GM18520 (cell line): ENCODE measurements around the gene TOX2.
"Not testable (repeated sequence)": the region's sequence is repeated elsewhere in the genome, so short reads cannot be mapped to it uniquely, and the experiment has no call there.

ENCODE experiments used
- ATAC-seq: cut with Tn5 transposase; IDR thresholded peaks from one replicate; pipeline ENCODE4 v1.9.1; 2021; ENCODE audit not compliant: unreplicated experiment

TOX2 gene

GRCh38 chr20:44029848-44030230 is 115.2 kb downstream of the TOX2 start:
- no peak for ATAC-seq

GRCh38 chr20:44030394-44030793 is 115.7 kb downstream of the TOX2 start:
- ATAC-seq, result no peak

- ATAC-seq, result no peak
Observed at GRCh38 chr20:44031001-44031574, 116.4 kb downstream of the TOX2 start.

DNA sequence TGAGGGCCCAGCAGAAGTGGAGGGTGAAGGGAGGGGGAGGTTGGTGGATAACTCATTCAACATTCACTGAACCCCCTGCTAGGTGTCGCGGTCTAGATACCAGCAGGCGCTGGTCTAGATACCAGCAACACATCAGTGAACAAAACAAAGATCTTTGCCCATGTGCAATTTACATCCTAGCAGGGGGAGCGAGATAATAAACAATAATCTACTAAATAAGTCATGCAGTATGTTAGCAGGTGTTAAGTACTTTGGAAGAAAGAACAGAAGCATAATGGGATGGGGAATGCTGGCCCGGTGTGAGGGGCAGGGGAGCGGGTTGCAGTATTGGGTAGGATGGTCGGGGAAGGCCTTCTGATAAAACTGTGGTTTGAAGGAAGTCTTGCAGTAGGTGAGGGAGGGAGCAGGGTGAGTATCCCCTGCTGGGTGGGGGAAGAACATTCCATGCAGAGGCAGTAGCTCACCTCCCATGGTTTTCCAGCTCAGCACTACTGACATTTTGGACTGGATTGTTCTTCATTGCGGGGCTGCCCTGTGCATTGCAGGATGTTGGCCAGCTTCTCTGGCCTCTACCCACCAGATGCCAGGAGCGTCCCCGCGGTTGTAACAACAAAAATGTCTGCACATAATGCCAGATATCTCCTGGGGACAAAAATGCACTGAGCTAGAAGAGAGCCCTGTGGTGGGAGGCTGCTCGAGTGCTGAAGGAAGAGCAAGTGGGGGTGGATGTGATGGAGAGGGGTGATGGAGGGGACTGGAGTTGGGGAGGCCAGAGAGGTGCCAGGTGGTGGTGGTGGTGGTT is 117.3 kb downstream of the TOX2 start:
- ATAC-seq, result no peak

DNA sequence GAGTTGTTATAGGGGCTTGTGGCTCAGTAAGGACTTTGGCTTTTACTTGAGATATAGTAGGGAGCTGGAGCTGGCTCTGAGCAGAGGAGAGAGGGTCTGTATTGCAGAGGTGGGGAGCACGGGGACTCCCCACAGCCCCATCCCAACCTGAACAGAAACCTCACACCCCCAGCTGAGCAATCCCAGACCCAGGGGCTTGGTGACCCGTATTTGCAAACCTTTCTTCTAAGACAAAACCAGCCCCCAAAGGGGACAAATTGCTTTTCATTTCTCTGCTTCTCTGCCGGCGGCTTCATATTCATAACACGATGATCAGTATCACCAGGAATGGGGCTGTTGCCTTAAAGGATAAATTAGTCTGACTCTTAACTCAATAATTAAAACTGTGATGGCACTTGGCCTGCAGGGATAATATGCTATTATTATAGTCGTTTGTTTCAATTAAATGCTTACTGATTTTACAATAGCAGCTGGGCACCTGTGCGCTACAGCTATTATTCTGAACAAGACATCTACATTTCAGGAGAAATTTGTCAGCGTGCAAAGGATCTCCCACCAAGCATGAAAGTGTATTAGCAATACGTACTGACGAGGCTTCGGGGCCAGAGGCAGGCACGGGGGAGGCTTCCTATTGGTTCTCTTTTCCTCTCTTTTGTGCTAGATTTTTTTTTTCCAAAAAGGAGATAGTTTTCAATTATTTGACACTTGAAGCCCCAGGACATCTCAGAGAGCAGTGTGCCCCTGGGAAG is 118.1 kb downstream of the TOX2 start:
- no peak for ATAC-seq

DNA sequence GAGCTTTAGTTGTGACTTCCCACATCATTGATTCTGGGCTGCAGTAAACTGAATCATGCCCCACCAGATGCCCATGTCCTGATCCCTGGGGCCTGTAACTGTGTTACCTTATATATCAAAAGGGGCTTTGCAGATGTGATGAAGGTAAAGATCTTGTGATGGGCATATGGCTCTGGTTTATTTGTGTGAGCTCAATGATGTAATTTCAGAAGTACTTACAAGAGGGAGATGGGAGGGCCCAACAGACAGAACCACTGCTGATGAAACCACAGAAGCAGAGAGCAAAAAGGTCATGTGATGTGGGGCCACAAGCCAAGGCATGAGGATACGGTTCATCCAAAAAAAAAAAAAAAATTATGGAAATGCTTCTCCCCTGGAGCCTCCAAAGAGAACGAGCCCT is 118.7 kb downstream of the TOX2 start:
- no peak for ATAC-seq

GRCh38 chr20:44033873-44034272 is 119.2 kb downstream of the TOX2 start:
- ATAC-seq, result no peak

DNA sequence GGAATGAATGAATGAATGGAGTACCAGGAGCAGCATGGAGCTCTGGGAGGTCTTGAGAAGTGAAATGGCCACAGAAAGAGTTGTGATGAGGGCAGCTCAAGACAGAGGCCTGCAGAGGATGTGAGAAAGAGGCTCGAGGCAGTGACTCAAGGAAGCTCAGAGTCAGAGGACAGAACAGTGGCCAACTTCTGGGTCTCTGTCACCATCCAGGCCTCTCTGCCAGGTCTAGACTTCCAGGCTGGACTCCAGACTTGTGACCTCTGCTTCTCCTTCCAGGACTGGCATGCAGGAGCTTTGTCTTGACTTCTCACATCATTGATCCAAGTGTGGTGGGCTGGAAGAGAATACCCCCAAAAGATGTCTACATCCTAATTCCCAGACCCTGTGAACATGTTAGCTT is 119.8 kb downstream of the TOX2 start:
- no peak for ATAC-seq

DNA sequence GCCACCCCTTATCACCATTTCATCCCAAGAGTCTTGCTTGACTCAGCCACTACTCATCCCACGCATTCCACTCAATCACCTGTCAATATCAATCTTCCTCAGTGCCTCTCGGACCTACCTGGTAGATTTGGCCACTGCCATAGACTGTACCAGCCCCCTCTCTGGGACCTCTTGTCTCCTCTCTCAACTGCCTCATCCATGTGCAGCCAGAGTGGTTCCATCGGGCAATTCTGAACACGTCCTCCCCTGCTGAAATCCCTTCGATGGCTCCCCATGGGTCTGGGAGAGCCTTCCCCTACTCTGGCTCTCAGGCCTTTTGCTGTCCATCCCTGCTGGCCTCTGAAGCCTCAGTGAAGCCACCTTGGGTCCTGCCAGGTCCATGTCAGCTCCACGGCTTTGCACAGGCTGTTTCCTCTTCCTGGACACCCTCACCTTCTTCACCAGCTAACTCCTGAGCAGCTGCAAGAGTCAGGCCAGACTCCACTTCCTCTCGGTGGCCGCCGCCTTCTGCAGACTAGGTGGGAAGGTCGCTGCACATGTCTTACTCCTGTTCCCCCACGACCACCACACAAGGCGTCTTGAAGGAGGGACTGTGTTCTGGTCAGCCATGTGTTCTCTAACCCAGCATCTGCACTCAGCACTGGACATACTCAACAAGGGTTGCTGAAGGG is 120.4 kb downstream of the TOX2 start:
- no peak for ATAC-seq

DNA sequence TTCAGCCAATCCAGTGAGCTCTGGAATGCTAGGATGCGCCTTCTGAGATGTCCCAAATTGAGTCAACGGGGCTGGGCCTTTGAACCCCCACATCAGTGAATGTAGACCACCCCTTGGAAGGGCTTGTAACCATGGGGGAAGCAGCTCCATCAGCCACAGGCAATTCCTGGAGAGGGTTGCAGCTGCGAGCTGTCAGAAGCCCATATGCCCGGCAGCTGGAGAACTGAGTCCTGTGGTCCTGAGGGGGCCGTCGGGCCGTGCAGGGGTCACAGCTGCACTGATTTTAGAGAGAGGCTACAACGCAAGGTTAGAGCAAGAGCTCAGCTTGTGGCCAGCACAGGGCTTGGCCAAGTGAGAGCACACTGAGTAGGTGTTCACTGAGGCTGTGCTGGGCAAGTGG is 121.3 kb downstream of the TOX2 start:
- ATAC-seq, result no peak

DNA sequence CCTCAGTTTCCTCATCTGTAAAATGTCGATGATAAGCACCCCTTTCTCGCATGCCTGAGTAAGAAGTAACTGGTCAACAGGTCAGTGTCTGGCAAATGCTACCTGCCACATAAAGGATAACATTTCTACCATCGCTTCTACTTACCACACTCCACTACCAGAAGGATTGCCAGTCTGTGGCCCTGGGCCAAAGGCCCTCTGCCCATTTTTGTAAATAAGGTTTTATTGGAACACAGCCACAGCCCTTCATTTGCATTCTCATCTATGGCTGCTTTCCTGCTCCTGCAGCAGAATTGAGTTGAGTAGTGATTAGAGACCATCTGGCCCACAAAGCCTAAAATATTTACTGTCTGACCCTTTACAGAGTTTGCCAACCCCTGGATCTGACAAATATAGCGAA is 121.8 kb downstream of the TOX2 start:
- ATAC-seq, result no peak

- no peak for ATAC-seq
Observed at GRCh38 chr20:44038681-44039123, 124.0 kb downstream of the TOX2 start.

DNA sequence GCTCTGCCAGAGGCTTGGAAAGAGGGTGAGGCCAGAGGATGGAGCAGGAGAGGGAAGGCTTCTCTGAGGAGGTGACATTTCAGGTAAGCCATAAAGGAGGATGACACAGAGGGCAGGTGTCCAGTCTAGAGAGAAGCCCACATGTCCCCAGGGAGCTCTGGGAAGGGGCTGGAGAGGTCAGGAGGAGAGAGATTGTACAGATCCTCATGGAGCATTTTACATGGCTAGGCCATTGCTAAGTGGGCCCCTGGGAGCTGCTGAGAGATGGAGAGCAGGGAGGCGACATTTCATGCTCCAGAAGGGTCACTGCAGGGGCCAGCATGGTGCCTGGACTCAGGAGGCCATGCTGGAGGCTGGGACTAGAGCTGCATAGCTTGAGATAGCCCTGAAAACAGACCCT is 124.5 kb downstream of the TOX2 start:
- no peak for ATAC-seq

DNA sequence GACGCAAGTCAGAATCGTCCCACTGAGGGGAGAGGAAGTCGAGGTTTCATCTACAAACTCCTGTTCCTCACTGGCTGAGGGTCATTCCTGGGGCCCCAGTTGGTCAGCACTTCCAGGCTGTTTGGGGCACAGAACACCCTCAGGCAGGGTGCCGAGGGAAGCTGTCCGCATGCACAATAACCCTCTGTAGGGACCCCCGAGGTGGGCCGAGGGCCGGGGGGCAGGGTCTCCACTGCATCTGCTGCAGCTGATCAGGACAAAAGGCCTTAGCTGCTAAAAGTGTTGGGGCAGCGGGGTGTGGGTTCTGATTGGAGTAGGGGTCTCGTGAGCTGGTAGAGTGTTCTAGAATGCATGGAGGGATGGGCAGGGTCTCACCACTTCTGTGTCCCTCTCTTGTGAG is 125.1 kb downstream of the TOX2 start:
- no peak for ATAC-seq

DNA sequence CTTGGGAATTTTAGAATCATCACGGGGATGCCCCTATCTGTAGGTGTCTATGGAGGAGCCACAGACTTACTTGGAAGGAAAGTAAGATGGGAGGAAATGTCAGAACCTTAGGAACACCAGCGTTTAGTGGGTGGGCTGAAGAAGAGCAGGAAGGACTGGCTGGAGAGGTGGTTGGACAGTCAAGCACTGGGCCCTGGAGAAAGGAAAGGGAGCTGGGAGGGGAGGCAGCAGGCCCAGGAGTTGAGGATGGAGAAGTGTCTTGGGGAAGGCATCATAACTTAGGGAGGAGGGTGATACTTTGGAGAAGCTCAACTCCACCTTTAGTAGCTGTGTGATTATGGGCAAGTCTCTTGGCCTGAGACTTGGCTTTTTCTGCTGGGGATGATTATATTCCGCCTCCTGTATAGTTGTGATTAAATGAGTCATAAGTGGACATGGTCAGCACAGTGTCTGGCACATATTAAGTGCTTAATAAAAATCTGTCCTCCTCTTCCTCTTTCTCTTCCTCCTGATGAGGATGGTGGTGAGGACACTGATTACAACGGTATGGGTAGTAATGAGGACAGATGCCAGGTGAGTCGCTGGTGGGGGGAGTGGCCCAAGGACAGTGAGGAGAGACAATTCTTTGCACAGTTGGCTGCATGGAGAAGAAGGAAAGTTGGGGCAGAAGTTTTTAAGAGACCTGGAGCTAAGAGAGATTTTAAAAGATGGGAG is 125.7 kb downstream of the TOX2 start:
- no peak for ATAC-seq

- no peak for ATAC-seq
Observed at GRCh38 chr20:44041001-44041400, 126.3 kb downstream of the TOX2 start.

- ATAC-seq, result not testable (repeated sequence)
Observed at GRCh38 chr20:44044712-44045111, 130.1 kb downstream of the TOX2 start.

DNA sequence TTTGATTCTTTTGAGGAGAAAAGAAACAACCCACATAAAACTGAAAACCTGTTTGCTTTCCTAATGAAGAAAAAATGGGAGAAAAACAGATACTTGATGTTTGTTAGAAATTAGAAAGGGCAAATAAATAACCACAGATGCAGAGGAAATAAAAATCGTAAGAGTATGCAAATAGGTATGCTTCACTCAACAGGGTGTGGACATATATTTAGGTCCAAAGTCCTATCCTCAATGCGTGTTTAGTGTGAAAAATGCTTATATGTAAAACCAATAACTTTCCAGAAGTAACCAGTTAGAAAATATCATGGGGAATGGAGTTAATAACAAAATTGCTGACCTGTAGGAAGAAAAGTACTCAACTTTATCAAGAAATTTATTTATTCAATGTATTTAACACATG is 135.7 kb downstream of the TOX2 start:
- ATAC-seq, result no peak

DNA sequence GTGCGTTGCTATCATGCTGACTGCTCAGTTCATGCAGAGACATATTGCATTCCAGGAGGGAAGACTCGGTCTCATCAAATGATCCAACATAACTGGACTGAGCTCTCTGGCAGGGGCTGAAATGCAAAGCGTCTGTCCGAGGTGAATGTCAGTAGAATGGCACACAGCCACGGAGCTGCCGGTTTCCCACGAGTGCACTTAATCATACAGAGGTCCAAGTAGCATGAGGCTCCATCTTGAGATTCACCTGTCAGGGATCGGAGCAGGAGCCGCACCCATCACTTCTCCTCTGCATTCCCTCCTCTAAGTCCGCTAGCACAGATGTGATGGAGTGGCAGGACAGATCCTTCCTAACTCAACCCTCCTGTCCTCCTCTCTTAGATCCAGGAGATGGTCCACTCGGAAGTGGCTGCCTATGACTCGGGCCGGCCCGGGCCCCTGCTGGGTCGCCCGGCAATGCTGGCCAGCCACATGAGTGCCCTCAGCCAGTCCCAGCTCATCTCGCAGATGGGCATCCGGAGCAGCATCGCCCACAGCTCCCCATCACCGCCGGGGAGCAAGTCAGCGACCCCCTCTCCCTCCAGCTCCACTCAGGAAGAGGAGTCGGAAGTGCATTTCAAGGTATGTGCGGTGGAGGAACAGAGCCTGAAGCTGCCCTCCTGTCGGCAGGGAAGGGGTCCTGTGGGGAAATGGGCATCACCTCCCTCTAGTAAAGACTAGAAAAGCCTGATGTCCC is 136.4 kb downstream of the TOX2 start:
- no peak for ATAC-seq

- no peak for ATAC-seq
Observed at GRCh38 chr20:44051661-44052000, 137.0 kb downstream of the TOX2 start.
